ENCODE data around the gene REXO5.

DNA sequence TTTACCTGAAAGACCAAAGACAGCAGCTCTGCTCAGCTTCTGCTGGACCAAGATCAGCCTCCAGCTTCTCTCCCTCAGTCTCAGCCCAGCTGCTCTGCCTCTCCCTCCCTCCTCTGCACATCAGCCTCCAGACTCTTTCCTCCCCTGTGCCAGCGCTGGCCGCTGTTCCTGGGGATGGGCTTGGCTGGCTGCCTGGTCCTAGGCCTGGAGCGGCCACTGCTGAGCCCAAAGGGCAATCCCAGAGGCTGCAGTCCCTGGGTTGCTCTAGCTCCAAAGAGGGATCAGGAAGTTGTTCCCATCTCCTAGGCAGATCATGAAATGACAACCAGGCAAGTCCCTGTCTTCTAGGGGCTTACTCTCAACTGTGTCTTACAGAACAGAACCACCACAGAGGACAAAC is 62.6 kb downstream of the REXO5 start:
- TF ChIP-seq, protein P1, sequence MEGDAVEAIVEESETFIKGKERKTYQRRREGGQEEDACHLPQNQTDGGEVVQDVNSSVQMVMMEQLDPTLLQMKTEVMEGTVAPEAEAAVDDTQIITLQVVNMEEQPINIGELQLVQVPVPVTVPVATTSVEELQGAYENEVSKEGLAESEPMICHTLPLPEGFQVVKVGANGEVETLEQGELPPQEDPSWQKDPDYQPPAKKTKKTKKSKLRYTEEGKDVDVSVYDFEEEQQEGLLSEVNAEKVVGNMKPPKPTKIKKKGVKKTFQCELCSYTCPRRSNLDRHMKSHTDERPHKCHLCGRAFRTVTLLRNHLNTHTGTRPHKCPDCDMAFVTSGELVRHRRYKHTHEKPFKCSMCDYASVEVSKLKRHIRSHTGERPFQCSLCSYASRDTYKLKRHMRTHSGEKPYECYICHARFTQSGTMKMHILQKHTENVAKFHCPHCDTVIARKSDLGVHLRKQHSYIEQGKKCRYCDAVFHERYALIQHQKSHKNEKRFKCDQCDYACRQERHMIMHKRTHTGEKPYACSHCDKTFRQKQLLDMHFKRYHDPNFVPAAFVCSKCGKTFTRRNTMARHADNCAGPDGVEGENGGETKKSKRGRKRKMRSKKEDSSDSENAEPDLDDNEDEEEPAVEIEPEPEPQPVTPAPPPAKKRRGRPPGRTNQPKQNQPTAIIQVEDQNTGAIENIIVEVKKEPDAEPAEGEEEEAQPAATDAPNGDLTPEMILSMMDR (IDR thresholded peaks at IDR 0.05), result no peak
- TF ChIP-seq POLR2A (IDR thresholded peaks at IDR 0.05) (no peak), POLR2AphosphoS5 (IDR thresholded peaks at IDR 0.05) (no peak)

All from upper lobe of left lung (tissue), 4 donors.